CD4-positive, alpha-beta T cell treated with Interleukin-2 at 100 ng/mL for 4 hours (primary cell): ENCODE data around the gene CDH1.
"Not testable (repeated sequence)": the region's sequence is repeated elsewhere in the genome, so short reads cannot be mapped to it uniquely, and the experiment has no call there.

Experiments
- DNase-seq: peaks from one replicate; pipeline ENCODE4 v3.0.0-alpha.2; 2020; ENCODE audit warnings: low spot score

Gene CDH1

DNA sequence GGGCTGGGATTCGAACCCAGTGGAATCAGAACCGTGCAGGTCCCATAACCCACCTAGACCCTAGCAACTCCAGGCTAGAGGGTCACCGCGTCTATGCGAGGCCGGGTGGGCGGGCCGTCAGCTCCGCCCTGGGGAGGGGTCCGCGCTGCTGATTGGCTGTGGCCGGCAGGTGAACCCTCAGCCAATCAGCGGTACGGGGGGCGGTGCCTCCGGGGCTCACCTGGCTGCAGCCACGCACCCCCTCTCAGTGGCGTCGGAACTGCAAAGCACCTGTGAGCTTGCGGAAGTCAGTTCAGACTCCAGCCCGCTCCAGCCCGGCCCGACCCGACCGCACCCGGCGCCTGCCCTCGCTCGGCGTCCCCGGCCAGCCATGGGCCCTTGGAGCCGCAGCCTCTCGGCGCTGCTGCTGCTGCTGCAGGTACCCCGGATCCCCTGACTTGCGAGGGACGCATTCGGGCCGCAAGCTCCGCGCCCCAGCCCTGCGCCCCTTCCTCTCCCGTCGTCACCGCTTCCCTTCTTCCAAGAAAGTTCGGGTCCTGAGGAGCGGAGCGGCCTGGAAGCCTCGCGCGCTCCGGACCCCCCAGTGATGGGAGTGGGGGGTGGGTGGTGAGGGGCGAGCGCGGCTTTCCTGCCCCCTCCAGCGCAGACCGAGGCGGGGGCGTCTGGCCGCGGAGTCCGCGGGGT, at the start of gene CDH1:
TSS of gene CDH1 (plus strand) at position 247 of the 684 bp plus-strand sequence. CDS start at position 371, 124 bp downstream.
- DNase-seq, result peak; percentile 13

DNA sequence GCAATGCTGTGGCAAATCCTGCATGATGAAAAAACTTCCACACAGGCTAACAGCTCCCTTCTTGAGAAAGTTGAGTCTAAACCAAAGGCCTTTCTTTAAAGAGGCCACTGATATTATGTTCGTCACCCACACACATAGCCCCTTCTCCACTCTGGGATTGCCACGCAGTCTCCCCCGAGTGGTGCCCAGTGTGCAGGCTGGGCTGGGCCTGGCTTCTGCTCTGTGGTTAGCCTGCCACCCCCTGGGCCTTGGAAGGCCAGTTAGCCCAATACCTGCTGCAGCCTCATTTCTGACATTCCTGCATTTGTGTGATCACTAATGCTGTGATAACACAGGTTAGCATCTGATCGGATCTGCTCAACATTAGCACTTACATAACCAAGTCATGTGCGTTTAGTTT, 47.2 kb upstream of the CDH1 start:
- DNase-seq, result no peak

DNA sequence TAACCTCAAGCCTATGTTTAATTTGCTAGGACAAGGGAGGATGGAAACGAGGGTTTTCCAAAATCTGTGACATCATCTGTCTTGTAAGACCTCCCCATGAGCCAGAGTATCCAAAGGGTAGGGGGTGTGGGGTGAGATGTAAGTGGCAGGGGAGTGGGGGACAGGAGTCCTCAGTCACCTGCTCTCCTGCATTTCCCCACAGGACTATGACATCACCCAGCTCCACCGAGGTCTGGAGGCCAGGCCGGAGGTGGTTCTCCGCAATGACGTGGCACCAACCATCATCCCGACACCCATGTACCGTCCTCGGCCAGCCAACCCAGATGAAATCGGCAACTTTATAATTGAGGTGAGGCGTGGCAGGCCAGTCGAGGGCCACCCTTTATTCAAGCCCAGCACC, 41.5 kb upstream of the CDH1 start:
- no peak for DNase-seq

DNA sequence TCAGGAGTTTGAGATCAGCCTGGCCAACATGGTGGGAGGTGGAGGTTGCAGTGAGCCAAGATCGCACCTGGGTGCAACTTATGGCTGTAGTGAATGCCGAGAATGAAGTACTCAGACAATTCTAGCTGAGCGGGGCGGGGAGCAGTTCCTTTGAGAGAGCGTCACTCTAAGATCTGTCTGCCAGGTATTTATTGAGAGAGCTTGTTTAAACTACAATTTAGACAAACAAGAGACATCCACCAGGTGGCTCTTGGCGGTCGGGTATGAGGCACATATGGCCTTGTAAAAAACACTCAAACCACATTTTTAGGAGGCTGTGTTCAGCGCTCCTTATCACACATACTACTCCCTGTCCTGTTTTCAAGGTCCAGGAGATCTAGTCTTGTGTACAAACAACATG, 40.6 kb upstream of the CDH1 start:
- DNase-seq, result no peak

DNA sequence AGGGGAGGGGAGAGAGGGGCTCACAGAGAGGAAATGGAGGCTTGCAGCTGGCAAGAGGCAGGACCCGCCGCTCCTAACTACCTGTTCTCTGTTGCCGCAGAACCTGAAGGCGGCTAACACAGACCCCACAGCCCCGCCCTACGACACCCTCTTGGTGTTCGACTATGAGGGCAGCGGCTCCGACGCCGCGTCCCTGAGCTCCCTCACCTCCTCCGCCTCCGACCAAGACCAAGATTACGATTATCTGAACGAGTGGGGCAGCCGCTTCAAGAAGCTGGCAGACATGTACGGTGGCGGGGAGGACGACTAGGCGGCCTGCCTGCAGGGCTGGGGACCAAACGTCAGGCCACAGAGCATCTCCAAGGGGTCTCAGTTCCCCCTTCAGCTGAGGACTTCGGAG, 39.0 kb upstream of the CDH1 start:
- DNase-seq, result no peak

DNA sequence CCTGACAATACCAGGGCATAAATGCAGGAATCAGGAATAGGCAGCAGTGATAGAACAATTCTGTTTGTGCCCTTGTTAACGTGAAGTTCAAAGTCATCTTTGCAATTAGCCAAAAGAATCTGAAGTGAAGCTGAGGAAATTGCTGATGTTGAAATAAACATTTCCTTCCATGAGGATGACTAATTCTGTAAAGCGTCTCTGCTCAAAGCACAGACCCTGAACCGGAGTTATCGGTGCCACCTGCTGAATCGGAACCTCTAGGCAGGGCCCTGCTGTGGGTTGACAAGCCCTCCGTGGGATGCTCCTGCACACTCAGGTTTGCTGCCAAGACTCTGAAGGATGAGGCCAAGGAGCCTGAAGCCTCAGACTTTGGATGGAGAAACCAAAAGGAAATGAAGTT, 37.0 kb upstream of the CDH1 start:
- DNase-seq, result no peak

DNA sequence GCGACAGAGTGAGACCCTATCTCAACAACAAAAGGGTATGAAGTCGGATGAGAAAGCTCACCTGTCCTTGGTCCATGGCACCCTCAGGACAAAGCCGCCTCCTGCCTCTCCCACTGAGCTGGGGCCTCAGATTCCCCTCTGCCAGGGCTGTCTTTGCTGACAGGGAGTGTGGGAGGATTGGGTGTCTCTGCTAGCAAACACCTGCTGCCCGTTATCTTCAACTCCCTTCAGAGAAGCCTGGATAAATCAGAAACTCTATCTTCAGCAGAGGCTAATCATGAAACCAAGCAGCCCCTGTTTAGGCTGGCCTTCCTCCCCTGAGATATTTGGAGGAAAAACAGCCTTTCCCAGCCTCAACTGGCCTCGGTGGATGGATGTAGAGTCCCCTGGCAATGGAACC, 36.3 kb upstream of the CDH1 start:
- no peak for DNase-seq

DNA sequence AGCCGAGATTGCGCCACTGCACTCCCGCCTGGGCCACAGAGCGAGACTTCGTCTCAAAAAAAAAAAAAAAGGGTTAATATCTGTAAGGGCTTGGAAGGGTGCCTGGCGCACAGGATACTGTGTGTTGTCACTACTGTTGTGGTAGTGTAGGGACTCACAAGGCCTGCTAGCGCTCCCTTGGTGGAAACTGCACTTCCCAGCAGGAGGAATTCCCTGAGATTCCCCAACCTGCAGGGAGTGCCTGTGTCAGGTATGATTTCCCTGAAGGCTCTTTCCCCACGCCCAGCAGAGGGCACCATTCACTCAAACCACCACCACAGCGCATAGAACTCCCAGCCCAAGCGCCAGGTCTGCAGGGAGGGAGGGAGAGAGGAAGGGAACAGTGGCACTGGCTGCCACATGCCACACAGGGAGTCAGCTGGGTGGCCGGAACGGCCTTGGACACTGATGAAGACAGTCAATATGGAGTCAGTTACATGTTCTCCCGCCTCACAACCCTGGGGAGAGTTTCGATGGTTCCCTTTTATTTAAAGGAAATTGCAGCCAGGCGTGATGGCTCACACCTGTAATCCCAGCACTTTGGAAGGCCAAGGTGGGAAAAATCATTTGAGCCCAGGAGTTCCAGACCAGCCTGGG, 32.7 kb upstream of the CDH1 start:
- peak; percentile 38 for DNase-seq

DNA sequence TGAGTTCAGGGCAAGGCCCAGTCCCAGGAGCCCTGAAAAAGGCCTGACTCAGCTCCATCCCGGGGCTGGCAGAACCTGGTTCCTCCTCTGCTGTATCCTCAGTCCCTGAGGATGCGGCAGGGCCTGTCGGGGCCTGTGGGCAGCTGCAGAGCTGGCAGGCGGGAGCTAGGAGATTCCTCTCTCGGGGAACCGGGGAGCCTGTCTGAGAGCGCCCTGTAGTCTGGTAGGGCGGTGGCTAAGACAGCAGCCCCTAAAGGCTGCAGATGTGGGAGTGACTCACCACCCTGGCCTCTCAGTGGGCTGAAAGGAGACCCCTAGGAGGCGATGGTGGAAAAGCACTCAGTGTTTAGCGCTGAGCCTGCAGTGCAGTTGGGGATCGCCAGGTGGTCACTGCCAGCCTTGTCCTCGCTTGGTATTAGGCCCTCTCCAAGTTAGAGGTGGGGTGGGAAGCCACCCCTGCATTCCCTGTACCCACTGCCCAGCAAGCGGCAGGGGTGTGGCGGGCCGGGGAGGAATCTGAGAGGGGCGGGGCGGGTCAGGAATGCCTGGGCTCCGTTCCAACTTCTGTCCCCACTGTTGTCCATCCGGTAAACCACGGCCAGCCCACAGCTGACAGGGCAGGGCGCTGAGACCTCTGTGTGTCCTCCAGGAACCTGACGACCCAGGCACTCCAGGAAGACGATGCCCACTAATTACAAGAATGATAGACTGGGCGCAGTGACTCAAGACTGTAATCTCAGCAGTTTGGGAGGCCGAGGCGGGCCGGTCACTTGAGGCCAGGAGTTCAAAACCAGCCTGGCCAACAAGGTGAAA, 29.5 kb upstream of the CDH1 start:
- no peak for DNase-seq

DNA sequence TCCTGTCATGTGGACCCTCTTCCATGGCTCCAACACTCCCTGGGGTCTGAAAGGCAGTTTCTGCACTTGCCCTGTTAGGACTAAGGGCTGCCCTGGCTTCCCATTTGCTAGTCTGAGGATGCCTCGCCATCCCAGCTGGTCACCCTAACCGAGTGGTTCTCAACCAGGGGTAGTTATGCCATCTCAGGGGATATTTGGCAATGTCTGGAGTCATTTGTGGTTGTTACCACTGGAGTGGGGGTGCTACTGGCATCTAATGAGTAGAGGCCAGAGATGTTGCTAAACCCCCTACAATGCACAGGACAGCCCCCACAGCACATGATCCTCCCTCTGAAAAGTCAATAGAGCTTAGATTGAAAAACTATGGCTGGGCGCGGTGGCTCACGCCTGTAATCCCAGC, 26.9 kb upstream of the CDH1 start:
- no peak for DNase-seq

DNA sequence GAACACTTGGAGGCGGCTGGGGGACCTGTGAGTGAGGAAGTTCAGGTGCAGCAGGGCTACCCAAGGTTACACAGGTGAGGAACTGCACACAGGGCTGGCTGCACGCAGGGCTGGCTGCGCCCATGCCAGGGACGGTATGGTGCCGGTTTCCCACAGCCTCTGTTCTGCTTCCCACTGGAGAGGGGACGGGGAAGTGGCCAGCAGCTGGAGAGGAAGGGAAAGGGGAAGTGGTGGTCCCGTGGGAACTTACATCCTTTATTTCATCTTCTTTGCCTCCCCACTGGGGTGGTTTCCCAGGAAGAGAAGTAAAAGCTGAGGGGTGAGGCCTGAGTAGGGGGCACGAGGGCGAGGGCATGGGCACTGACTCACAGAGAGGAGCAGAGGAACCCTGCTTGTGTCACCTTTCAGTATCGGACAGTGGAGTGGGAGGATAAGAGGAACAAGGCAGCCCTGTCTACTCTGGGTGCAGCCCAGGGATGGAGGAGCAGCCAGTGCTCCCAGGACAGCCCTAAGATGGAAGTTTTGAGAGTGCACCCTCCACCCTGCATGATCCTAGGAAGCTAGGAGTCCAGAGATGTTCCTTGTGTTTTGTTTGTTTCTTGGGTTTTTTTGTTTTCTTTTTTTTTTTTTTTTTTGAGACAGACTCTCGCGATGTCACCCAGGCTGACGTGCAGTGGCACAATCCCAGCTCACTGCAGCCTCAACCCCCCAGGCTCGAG, 25.5 kb upstream of the CDH1 start:
- DNase-seq, result peak; percentile 10

DNA sequence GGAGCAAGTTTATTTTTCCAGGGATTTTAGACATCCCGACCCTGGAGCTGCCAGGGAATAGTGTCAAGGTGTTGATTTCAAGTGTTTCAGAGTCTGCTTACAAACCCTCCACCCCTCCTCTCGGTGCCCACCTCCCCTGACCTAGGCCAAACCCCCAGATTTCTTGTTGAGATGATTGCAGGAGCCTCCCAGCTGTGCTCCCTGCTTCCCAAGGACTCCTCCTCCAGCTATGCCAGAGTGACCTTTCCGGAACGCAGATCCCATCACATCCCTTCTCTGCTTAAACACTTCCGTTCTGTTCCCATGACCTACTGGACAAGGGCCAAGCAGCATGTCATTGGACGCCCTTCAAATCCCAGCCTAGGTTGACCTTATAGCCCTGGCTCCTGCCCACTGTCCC, 23.7 kb upstream of the CDH1 start:
- DNase-seq, result no peak

DNA sequence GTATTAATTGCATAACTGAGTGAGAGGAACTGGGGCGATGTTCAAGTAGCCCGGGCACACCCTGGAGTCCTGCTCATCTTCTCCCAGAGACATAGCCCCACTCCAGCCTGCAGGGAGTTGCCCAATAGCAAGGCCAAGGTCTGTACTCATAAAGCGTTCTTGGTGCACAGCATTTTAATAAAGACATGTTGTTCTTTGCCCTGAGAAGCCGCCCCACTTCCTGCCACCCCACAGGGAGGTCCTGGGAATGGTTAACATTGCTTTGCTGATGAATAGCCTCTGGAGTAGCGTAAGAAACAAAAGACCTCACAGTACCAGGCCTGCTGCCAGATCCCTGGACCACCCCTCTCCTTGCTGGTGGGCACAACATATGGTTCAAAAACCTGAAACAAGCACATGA, 21.6 kb upstream of the CDH1 start:
- DNase-seq, result no peak

DNA sequence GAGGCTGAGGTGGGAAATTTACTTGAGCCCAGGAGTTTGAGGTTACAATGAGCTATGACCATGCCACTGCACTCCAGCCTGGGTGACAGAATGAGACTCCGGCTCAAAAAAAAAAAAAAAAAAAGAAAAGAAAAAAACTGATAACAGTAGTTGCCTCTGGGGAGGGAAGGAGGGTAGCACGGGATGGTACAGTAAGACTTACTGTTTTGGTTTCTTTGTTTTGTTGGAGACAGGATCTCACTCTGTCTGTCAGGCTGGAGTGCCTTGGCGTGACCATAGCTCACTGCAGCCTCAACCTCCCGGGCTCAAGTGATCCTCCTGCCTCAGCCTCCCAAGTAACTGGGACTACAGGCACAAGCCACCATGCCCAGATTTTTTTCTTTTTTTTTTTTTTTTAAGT, 20.6 kb upstream of the CDH1 start:
- DNase-seq, result not testable (repeated sequence)

DNA sequence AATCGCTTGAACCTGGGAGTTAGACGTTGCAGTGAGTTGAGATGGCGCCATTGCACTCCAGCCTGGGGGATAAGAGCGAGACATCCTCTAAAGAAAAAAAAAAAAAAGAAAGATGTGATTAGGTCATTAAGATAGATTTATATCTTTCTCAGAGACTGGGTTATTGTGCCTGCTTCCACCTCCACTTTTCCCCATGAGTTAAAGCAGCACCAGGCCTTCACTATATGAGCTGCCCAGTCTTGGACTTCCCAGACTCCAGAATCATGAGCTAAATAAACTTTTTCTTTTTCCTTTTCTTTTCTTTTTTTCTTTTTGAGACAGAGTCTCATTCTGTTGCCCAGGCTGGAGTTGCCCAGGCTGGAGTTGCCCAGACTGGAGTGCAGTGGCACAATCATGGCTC, 19.4 kb upstream of the CDH1 start:
- no peak for DNase-seq

DNA sequence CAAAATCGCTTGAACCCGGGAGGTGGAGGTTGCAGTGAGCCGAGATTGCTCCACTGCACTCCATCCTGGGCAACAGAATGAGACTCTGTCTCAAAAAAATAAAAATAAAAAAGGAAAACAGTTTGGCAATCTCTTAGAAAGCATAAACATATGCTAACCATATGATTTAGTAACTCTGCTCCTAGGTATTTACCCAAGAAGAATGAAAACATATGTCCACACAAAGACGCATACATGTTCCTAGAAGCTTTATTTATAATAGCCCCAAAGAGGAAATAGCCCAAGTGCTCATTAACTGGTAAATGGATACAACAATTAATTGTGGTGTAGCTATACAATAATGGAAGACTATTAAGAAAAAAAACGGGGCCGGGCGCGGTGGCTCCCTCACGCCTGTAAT, 18.5 kb upstream of the CDH1 start:
- no peak for DNase-seq

DNA sequence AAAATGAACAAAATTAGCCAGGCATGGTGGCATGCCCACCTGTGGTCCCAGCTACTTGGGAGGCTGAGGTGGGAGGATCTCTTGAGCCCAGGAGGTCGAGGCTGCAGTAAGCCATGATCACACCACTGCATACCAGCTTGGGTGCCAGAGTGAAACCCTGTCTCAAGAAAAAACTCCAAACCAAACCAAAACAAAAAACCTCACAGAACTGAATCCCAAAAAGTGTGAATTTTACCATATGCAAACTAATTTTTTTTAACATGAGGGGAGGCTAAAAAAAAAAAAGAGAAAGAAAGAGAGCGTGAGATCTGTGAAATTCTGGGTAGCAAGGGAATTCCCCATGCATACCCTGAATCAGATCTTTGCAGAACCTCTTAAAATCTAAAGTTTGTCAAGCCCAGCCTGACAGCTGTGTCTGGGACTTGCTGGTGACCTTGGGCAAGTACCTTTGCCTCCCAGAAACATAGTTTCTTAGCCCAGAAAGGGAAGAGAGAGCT, 17.1 kb upstream of the CDH1 start:
- peak; percentile 6 for DNase-seq

DNA sequence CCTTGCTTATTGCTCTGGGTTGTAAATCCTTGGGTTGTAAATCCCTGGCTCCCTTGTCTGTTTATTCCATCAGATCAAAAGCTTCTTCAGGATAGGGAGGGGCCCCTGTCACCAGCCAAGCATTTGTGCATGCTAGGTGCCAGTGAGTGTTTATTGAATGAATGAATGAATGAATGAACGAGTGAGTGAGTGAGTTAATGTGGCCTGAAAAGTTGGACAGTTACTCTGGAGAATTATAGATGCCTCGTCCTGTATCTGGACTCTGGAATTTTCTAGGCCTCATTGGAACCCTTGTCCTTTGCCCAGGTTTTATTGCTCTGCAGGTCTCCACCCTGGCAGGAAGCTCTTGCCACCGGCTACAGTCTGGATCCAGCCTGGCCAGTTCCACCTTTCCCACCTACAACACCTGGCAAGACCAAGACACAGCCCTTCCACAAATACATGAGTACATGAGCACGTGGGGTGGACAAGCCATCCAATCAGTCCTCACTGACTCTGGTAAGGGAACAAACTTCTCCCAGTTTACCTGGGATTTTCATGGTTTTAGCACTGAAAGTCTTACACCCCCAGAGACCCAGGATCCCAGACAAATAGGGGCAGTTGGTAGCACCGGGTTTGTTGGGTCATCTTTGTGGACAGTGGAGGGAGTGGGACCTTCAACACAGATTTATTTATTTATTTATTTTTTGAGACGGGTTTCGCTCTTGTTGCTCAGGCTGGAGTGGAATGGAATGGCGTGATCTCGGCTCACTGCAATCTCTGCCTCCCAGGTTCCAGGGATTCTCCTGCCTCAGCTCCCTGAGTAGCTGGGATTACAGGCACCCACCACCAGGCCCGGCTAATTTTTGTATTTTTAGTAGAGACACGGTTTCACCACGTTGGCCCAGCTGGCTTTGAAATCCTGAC, 14.7 kb upstream of the CDH1 start:
- DNase-seq, result no peak

DNA sequence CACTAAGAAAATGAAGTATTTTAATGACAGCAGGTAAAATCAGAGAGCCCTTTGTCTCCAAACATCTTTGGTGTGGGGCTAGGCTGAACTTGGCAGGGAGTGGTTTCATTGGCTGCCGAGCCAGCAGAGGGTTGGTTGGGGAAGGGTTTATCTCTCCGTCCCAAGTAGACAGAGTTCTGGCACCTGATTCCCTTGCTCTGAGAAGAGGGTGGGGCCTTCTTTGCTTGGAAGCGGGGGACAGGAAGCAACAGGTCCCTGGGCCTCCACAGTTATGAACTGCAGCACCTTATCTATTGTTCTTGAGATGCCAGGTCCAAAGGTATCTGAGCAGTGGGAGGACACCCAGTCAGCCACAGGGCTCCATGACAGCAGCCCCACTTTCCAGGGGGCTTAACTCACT, 12.3 kb upstream of the CDH1 start:
- no peak for DNase-seq

DNA sequence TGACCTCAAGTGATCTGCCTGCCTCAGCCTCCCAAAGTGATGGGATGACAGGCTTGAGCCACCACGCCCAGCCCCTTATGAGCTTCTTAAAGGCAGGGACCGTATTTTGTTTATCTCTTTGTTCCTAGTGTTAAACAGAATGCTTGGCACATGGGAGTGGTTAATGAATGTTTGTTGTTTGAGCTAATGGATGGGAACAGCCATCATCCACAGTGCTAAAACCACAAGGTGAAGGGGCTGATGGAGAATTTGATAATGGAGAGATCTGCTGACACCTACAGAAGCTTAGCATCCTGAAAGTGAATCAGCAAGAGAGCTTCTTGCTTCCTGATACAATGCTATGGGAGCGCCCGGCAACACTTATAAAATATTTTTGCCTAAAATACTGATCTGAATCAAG, 8.6 kb upstream of the CDH1 start:
- DNase-seq, result no peak

DNA sequence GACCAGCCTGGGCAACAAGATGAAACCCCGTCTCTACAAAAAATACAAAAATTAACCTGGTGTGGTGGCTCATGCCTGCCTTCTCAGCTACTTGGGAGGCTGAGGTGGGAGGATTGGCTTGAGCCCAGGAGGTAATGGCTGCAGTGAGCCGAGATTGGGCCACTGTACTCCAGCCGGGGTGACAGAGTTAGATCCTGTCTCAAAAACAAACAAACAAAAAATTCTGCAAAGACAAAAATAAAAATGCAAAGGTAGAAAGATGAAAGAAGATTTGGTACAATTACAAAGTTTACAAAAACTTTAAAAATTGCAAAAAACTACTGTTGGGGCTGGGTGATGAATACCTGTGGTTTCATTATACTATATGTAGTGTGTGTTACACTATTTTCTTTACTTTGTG, 5.5 kb upstream of the CDH1 start:
- DNase-seq, result no peak
